Prostate gland (tissue), 2 donors: ENCODE data around the gene SAMD9. TPM values are rescaled to one million over a fixed set of nuclear protein-coding genes. Genes with fewer than 3 reads are reported as not detected.
A peak's percentile ranks its signal among the peaks of the same experiment; 100 is the strongest.

Experiments used
- DNase-seq: peaks from one replicate; pipeline ENCODE4 v3.0.0-alpha.2; 2019; ENCODE audit warnings: low spot score
- H3K27ac ChIP-seq, 2 donors: fragments of 200-600 bp; sonication (generic); 2 replicates each; pipeline ENCODE4 v1.5.1; 2017 to 2019
- H3K27me3 ChIP-seq: fragments of 200-600 bp; sonication (generic); replicated peaks from 2 replicates; pipeline ENCODE4 v1.5.1; 2019; ENCODE audit not compliant: insufficient read depth
- H3K36me3 ChIP-seq, 2 donors: fragments of 200-600 bp; sonication (generic); 1 replicate in 1 of 2; 2 replicates in 1 of 2; pipeline versions ENCODE4 v1.5.1 to v1.8.1; 2017 to 2019
- H3K4me1 ChIP-seq: fragments of 200-600 bp; sonication (generic); replicated peaks from 2 replicates; pipeline ENCODE4 v1.5.1; 2019
- H3K4me3 ChIP-seq, 2 donors: fragments of 200-600 bp; sonication (generic); 2 replicates each; pipeline ENCODE4 v1.5.1; 2017 to 2019
- H3K9me3 ChIP-seq: fragments of 200-600 bp; sonication (generic); 2 replicates; pipeline ENCODE4 v1.5.1; 2017
- POLR2A ChIP-seq: fragments of 450-650 bp; IDR thresholded peaks from one replicate; pipeline ENCODE4 v1.6.1; 2016; ENCODE audit warnings: antibody characterized with exemption, mild to moderate bottlenecking
- POLR2AphosphoS5 ChIP-seq: sonication (generic); formaldehyde crosslinking; IDR thresholded peaks from one replicate; pipeline ENCODE4 v1.6.1; 2017; ENCODE audit warnings: antibody characterized with exemption
- WGBS: methylation state at CpG from one replicate; pipeline ENCODE4 v1.1.5; 2018; 5-methylcytosine and 5-hydroxymethylcytosine counted together
- intact Hi-C: fragments of 100-400 bp; cut with DNase I; formaldehyde crosslinking; loops from one replicate; pipeline ENCODE4 v1.14.2; 2022
- total RNA-seq, 2 donors: library from RNA; depleted of rRNA; stranded (reverse); fragments of >200 nt; gene quantifications; one replicate each; pipeline ENCODE4 v1.1.0, GENCODE V29; 2016
- TF ChIP-seq, protein P1 (sequence below), 4 experiments: fragments of 200-600 bp in 2 of 4; fragments of 450-650 bp in 2 of 4; sonication (generic) in 2 of 4; IDR thresholded peaks; 1 replicate in 3 of 4; 2 replicates in 1 of 4; pipeline ENCODE4 v1.5.1; 2016 to 2019; ENCODE audit warnings: antibody characterized with exemption in 4 of 4, mild to moderate bottlenecking in 2 of 4, moderate library complexity in 2 of 4

Gene SAMD9
- total RNA-seq, 2 donors from 2014 or later, result 4.2 to 6.0 TPM

DNA sequence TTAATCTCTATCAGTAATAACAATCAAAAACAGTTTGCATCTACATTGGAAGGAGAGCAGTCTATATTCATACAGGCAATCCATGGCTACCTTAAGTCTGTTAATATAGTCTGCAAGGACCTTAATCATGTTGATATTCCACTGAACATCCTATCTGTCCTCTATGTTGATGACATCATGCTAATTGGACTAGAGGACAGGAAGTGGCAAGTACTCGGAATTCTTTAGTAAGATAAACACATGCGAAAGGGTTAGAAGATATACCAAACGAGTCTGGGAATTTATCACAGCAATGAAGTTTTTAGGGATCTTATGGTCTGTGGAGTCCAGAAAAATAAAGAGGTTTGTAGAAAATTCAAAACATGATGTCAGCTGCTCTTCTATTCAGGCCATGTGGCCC, 41.7 kb upstream of the SAMD9 start:
- Histone ChIP-seq H3K27me3 (no peaks in the 10 kb centered on the region), H3K36me3 (no peaks in the 10 kb centered on the region), H3K4me3 (no peak overlapping the region), H3K27ac (no peak overlapping the region), H3K9me3 (no peaks in the 10 kb centered on the region), H3K4me1 (no peaks in the 10 kb centered on the region)
- no peak for DNase-seq
- intact Hi-C loops, result no loop called here
- WGBS, result 54% methylated on average over 3 of the region's 3 CpGs
- TF ChIP-seq, protein P1, sequence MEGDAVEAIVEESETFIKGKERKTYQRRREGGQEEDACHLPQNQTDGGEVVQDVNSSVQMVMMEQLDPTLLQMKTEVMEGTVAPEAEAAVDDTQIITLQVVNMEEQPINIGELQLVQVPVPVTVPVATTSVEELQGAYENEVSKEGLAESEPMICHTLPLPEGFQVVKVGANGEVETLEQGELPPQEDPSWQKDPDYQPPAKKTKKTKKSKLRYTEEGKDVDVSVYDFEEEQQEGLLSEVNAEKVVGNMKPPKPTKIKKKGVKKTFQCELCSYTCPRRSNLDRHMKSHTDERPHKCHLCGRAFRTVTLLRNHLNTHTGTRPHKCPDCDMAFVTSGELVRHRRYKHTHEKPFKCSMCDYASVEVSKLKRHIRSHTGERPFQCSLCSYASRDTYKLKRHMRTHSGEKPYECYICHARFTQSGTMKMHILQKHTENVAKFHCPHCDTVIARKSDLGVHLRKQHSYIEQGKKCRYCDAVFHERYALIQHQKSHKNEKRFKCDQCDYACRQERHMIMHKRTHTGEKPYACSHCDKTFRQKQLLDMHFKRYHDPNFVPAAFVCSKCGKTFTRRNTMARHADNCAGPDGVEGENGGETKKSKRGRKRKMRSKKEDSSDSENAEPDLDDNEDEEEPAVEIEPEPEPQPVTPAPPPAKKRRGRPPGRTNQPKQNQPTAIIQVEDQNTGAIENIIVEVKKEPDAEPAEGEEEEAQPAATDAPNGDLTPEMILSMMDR (IDR thresholded peaks at IDR 0.05), result no peak
- TF ChIP-seq POLR2AphosphoS5 (no peak), POLR2A (no peak)

DNA sequence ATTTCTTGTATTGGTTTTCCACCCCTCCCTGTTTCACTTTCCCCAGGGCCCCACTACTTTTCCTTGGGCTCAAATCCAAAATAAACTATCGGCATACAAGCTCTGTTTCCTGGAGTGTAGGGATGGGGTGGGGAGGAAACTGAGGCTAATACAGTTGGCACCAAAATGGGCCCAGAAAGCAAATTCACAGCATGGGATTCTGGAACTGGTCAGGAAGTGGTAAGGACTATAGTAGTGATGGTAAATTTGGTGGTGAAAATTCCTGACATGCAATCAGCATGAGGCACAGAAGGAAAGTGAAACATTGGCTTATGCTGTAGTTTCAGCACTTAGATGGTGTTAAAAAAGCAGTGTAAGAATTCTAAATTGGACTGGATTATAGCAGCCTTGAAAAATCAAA, 39.1 kb upstream of the SAMD9 start:
- 85% methylated on average over 1 of the region's 1 CpG for WGBS
- H3K4me3 ChIP-seq, result no peak overlapping the region
- H3K27me3 ChIP-seq, result no peaks in the 10 kb centered on the region
- H3K27ac ChIP-seq, result no peak overlapping the region
- no peak for DNase-seq
- no peaks in the 10 kb centered on the region for H3K36me3 ChIP-seq
- TF ChIP-seq POLR2AphosphoS5 (no peak), POLR2A (no peak)
- TF ChIP-seq, protein P1 (IDR thresholded peaks at IDR 0.05), result no peak
- intact Hi-C loops, result no loop called here
- no peaks in the 10 kb centered on the region for H3K4me1 ChIP-seq
- no peaks in the 10 kb centered on the region for H3K9me3 ChIP-seq

DNA sequence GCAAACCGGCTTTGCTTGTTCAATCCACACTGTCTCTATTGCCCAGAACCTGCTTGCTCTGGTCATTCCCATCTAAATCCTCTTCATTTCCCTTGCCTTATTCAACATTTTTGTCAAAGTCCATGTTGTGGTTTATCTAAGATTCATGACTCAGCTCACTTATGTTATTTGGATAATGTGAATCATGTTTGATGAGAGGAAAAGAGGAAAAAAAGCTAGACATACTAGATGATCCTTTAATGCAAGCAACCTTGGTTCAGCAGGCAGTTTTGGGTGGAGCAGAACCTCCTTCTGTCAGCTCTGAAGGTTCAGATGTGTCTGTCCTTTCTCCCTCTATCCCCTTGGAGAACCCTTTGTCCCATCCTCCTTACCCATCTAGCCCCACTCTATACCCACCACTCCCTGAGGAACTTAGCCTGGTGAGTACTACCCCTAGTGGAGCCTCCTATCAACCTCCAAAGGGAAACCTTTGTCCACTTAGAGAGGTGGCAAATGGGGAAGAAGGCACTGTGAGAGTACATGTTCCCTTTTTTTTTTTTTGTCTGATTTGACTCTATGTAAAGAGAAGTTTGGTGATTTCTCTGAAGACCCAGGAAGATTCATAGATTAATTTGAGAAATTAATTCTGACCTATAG, 32.5 kb upstream of the SAMD9 start:
- no peak overlapping the region for H3K4me3 ChIP-seq
- no peak for DNase-seq
- intact Hi-C loops, result no loop called here
- no peaks in the 10 kb centered on the region for H3K36me3 ChIP-seq
- no peak overlapping the region for H3K27ac ChIP-seq
- H3K4me1 ChIP-seq, result no peaks in the 10 kb centered on the region
- 83% methylated on average over 1 of the region's 1 CpG for WGBS
- no peaks in the 10 kb centered on the region for H3K27me3 ChIP-seq
- no peaks in the 10 kb centered on the region for H3K9me3 ChIP-seq
- TF ChIP-seq, protein P1 (IDR thresholded peaks at IDR 0.05), result no peak
- TF ChIP-seq POLR2AphosphoS5, result no peak
- no peak for TF ChIP-seq POLR2A

DNA sequence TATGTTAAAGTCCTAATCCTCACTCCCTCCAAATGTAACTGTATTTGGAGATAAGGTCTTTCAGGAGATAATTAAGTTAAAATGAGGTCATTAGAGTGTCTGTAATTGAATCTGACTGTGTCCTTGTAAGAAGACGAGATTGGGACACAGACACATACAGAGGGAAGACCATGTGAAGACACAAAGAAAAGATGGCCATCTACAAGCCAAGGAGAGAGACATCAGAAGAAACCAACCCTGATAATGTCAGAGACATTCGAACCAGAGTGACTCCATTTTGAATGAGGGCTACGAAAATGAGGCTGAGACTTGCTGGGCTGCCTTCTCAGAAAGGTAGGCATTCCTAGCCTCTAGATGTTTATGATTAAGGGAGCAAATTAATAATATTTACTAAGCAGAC, 30.9 kb upstream of the SAMD9 start:
- H3K36me3 ChIP-seq, result no peaks in the 10 kb centered on the region
- peak overlapping the region in 1 of 2 donors; percentile 17 for H3K4me3 ChIP-seq
- peak overlapping the region in 1 of 2 donors; percentile 42 for H3K27ac ChIP-seq
- no peaks in the 10 kb centered on the region for H3K4me1 ChIP-seq
- intact Hi-C loops, result no loop called here
- no peaks in the 10 kb centered on the region for H3K9me3 ChIP-seq
- WGBS, result 87% methylated on average over 3 of the region's 3 CpGs
- no peaks in the 10 kb centered on the region for H3K27me3 ChIP-seq
- DNase-seq, result no peak
- TF ChIP-seq POLR2A (no peak), POLR2AphosphoS5 (no peak)
- TF ChIP-seq, protein P1 (IDR thresholded peaks at IDR 0.05), result no peak

DNA sequence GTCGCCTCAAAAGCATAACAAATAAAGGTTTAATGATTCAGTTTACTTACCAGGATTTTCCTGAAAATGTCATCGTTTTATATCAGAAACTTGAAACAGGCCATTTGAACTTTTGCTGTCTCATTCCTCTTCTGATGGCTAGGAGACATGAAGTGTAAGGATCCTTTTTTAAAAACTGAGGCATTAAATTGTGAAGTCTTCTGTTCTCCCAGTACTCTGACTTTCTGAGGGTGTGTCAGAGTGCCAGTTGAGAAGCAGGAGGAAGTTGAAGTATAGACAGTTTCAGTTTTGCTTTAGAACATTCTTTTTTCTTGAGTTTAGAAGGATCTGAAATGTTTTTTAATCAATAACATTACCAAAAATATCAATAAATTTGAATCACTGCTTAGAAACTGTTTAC, 30.4 kb upstream of the SAMD9 start, which contains the start of gene SAMD9L:
Gene SAMD9L (minus strand): TSS at position 242 of the 400 bp plus-strand sequence. CDS start 12,414 bp downstream, outside the sequence.
- intact Hi-C loops, result no loop called here
- H3K36me3 ChIP-seq, result no peaks in the 10 kb centered on the region
- no peak for DNase-seq
- no peak for TF ChIP-seq POLR2AphosphoS5
- TF ChIP-seq, protein P1 (IDR thresholded peaks at IDR 0.05), result no peak
- TF ChIP-seq POLR2A, result no peak
- peak within 1 kb of the TSS; percentile 17 to 18 for H3K4me3 ChIP-seq
- H3K4me1 ChIP-seq, result no peaks in the 10 kb centered on the region
- H3K27me3 ChIP-seq, result no peaks in the 10 kb centered on the region
- peak within 1 kb of the TSS in 1 of 2 donors; percentile 42 for H3K27ac ChIP-seq
- WGBS, result 38% methylated on average over 2 of the region's 2 CpGs
- no peaks in the 10 kb centered on the region for H3K9me3 ChIP-seq
